ENCODE measurements around the gene ELL. TPM values are rescaled to one million over a fixed set of nuclear protein-coding genes. Genes with fewer than 3 reads are reported as not detected.
A peak's percentile ranks its signal among the peaks of the same experiment; 100 is the strongest.

Gene ELL
- total and polyA plus RNA-seq, 7 donors = 6.2 to 20.2 (median 11.5) TPM

DNA sequence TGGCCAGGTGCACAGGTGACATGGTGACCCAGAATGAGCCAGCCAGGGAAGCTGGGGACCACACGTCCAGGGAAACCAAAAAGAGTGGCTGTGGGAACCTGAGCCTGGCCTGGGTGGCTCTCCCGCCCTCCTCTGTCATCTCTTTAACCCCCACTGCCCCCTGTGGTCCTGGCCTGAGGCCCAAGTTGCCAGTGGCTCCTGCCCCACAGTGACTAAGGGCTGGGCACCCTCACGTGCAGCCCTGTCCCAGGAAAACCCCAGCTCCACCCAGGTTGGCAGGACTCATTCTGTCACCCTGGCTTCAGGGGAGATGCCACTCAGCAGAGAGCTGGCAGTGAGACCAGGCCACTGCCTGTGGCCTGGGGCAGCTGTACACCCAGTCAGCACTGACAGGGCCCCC lies 53.4 kb downstream of the ELL start:
- Histone ChIP-seq H3K4me1 (peaks cover 0 to 58% (median 56%) of the 10 kb centered on the region in 4 donors), H3K9me3 (no peaks in the 10 kb centered on the region), H3K27me3 (no peaks in the 10 kb centered on the region), H3K27ac (no peak overlapping the region), H3K4me3 (no peak overlapping the region), H3K36me3 (peaks cover 0 to 30% (median 4%) of the 10 kb centered on the region in 4 donors)
- 69 to 78% methylated on average over 3 of the region's 3 CpGs for WGBS, 2 donors
- TF ChIP-seq EP300 (IDR thresholded peaks at IDR 0.05) (no peak), POLR2A (IDR thresholded peaks at IDR 0.05) (no peak), POLR2AphosphoS5 (IDR thresholded peaks at IDR 0.05) (no peak)
- TF ChIP-seq, protein P1, sequence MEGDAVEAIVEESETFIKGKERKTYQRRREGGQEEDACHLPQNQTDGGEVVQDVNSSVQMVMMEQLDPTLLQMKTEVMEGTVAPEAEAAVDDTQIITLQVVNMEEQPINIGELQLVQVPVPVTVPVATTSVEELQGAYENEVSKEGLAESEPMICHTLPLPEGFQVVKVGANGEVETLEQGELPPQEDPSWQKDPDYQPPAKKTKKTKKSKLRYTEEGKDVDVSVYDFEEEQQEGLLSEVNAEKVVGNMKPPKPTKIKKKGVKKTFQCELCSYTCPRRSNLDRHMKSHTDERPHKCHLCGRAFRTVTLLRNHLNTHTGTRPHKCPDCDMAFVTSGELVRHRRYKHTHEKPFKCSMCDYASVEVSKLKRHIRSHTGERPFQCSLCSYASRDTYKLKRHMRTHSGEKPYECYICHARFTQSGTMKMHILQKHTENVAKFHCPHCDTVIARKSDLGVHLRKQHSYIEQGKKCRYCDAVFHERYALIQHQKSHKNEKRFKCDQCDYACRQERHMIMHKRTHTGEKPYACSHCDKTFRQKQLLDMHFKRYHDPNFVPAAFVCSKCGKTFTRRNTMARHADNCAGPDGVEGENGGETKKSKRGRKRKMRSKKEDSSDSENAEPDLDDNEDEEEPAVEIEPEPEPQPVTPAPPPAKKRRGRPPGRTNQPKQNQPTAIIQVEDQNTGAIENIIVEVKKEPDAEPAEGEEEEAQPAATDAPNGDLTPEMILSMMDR (IDR thresholded peaks at IDR 0.05) = no peak
- DNase-seq = peak; percentile 63
- intact Hi-C loops (cut with DNase I) = loop anchor here (10.0 kb wide), 1 partner anchor 186 kb away; no protein-coding TSS in a partner anchor

DNA sequence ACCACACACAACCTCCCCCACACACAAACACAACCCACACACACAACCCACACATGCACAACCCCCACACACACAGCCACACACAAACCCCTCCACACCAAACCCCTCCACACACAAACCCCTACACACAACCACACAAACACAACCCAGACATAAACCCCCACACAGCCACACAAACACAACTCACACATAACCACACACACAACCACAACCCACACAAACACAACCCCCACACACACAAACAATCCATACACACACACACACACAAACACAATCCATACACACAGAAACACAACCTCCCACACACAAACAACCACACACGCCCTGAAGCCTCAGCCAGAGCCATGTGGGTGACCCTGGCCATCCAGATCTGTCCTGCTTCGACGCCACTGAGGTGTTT lies 53.9 kb downstream of the ELL start:
- H3K4me3 ChIP-seq = no peak overlapping the region
- no peaks in the 10 kb centered on the region for H3K9me3 ChIP-seq
- H3K27ac ChIP-seq = no peak overlapping the region
- TF ChIP-seq, protein P1 (IDR thresholded peaks at IDR 0.05) = no peak
- TF ChIP-seq POLR2A (IDR thresholded peaks at IDR 0.05) = no peak
- no peak for TF ChIP-seq EP300 (IDR thresholded peaks at IDR 0.05)
- no peak for TF ChIP-seq POLR2AphosphoS5 (IDR thresholded peaks at IDR 0.05)
- H3K27me3 ChIP-seq = no peaks in the 10 kb centered on the region
- WGBS, 2 donors = 87 to 94% methylated on average over 3 of the region's 3 CpGs
- no peak for DNase-seq
- H3K4me1 ChIP-seq = peaks cover 0 to 56% (median 52%) of the 10 kb centered on the region in 4 donors
- peaks cover 0 to 29% (median 4%) of the 10 kb centered on the region in 4 donors for H3K36me3 ChIP-seq
- intact Hi-C loops (cut with DNase I) = loop anchor here (10.0 kb wide), 1 partner anchor 187 kb away; no protein-coding TSS in a partner anchor

DNA sequence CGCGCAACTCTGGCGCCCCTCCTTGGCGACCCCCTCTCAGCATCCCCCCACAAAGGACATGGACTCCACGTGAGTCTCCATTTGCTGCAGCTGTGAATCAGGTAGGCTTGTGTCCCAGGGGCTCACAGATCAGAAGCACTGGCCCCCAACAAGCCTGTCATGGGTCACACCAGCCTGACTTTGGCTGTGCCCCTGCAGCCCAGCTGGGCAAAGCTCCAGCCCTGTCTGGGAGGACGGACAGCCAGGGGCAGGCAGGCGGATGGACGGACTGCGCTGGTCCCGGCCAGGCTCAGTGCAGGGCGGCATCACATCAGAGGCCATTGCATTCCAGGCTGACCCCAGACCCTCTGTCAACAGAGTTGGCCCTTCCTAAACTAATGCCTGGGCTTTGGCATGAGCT lies 55.5 kb downstream of the ELL start:
- H3K4me3 ChIP-seq = no peak overlapping the region
- no peaks in the 10 kb centered on the region for H3K27me3 ChIP-seq
- WGBS, 2 donors = 93 to 97% methylated on average over 11 of the region's 11 CpGs
- peaks cover 0 to 71% (median 59%) of the 10 kb centered on the region in 4 donors for H3K4me1 ChIP-seq
- H3K36me3 ChIP-seq = peaks cover 0 to 17% (median 2%) of the 10 kb centered on the region in 4 donors
- H3K27ac ChIP-seq = peak overlapping the region; percentile 6 to 92 (median 85)
- DNase-seq = peak; percentile 66
- intact Hi-C loops (cut with DNase I) = loop anchor here (10.0 kb wide), 1 partner anchor 188 kb away; no protein-coding TSS in a partner anchor
- TF ChIP-seq POLR2AphosphoS5 (IDR thresholded peaks at IDR 0.05) (no peak), POLR2A (IDR thresholded peaks at IDR 0.05) (no peak), EP300 (IDR thresholded peaks at IDR 0.05) (no peak)
- TF ChIP-seq, protein P1 (IDR thresholded peaks at IDR 0.05) = no peak
- H3K9me3 ChIP-seq = no peaks in the 10 kb centered on the region

DNA sequence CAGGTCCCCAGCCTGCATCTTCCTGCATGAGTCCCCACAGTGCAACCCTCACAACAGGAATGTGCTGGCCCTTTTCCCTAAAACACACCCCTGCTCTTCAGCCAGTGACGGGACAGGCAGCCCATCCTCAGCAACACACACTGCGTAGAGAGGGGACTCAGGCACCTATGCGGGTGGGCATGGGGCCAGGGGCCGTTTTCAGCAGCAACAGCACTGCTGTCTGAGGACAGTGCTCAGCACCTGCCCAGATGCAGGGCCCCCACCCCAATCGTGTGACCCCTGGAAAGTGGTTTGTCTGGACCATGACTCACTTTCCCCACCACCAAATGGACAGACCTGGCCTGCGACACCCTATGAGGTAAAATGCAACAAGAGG lies 55.9 kb downstream of the ELL start:
- TF ChIP-seq POLR2AphosphoS5 (IDR thresholded peaks at IDR 0.05) (no peak), POLR2A (IDR thresholded peaks at IDR 0.05) (no peak), EP300 (IDR thresholded peaks at IDR 0.05) (no peak)
- TF ChIP-seq, protein P1 (IDR thresholded peaks at IDR 0.05) = no peak
- DNase-seq = peak; percentile 69
- no peak overlapping the region for H3K4me3 ChIP-seq
- H3K27me3 ChIP-seq = no peaks in the 10 kb centered on the region
- H3K4me1 ChIP-seq = peaks cover 0 to 75% (median 63%) of the 10 kb centered on the region in 4 donors
- peaks cover 0 to 17% (median 4%) of the 10 kb centered on the region in 4 donors for H3K36me3 ChIP-seq
- peak overlapping the region; percentile 69 to 92 (median 85) for H3K27ac ChIP-seq
- no peaks in the 10 kb centered on the region for H3K9me3 ChIP-seq
- intact Hi-C loops (cut with DNase I) = loop anchor here (10.0 kb wide), 1 partner anchor 189 kb away; no protein-coding TSS in a partner anchor
- 87 to 93% methylated on average over 6 of the region's 6 CpGs for WGBS, 2 donors

Measured in sigmoid colon (tissue), 7 donors.